Epithelial cell of esophagus (primary cell): ENCODE results near the gene IL1A.
"Not testable (repeated sequence)": the region's sequence is repeated elsewhere in the genome, so short reads cannot be mapped to it uniquely, and the experiment has no call there.

Source experiments
- DNase-seq: peaks from one replicate; pipeline ENCODE4 v3.0.0; 2010; ENCODE audit warnings: low read depth
- H3K4me3 ChIP-seq: 2 replicates; pipeline ENCODE4 v1.5.1; 2011; ENCODE audit warnings: mild to moderate bottlenecking, low read length, control low read depth
- CTCF ChIP-seq: IDR thresholded peaks from 2 replicates; pipeline ENCODE4 v1.5.1; 2011; ENCODE audit warnings: low read depth, mild to moderate bottlenecking, low read length, control low read depth, inconsistent platforms; ENCODE audit not compliant: insufficient read depth; ENCODE audit errors: missing control alignments

The IL1A gene

GRCh38 chr2:112784199-112785189, at the start of gene IL1A:
IL1A (minus strand) TSS chr2:112784493; CDS start chr2:112783770, 723 bp downstream.
- DNase-seq, result peak; percentile 95
- TF ChIP-seq CTCF, result no peak
- H3K4me3 ChIP-seq, result peak within 1 kb of the TSS; percentile 80

GRCh38 chr2:112833976-112834375, 49.7 kb upstream of the IL1A start:
- peak overlapping the region; percentile 53 for H3K4me3 ChIP-seq
- DNase-seq, result no peak
- no peak for TF ChIP-seq CTCF

GRCh38 chr2:112833639-112833931, 49.3 kb upstream of the IL1A start:
- H3K4me3 ChIP-seq, result not testable (repeated sequence)
- DNase-seq, result peak; percentile 40

GRCh38 chr2:112832841-112833638, 48.7 kb upstream of the IL1A start:
- no peak overlapping the region for H3K4me3 ChIP-seq
- DNase-seq, result no peak
- TF ChIP-seq CTCF, result no peak

- DNase-seq, result no peak
Measured at GRCh38 chr2:112831946-112832840, 47.9 kb upstream of the IL1A start.

GRCh38 chr2:112831513-112831845, 47.2 kb upstream of the IL1A start:
- H3K4me3 ChIP-seq, result no peak overlapping the region
- TF ChIP-seq CTCF, result no peak
- no peak for DNase-seq

More at GRCh38 chr2:112831946-112832840, 47.9 kb upstream of the IL1A start:
- no peak overlapping the region for H3K4me3 ChIP-seq
- no peak for TF ChIP-seq CTCF
